ENCODE data around the gene ILKAP.

The ILKAP gene

DNA sequence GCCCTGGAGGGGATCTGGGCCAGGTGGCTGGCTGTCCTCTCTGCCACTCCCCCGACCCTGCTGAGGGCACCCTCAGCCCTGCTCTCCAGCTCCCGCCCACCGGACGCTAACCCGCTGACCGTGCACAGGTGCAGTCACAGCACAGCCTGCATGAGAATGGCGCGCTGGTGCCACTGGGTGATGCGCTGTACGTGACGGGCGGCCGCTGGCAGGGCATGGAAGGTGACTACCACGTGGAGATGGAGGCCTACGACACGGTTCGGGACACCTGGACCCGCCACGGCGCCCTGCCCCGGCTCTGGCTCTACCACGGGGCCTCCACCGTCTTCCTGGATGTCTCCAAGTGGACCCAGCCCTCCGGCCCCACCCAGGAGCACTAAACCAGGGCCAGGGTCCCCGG is 52.8 kb downstream of the ILKAP start:
- Histone ChIP-seq H3K27me3 (ENCODE audit: control insufficient read depth in 1 of 2, insufficient read depth in 2 of 2, low read length in 2 of 2) (no peaks in the 10 kb centered on the region), H3K4me3 (ENCODE audit: low read depth in 1 of 2, low read length in 2 of 2) (no peak overlapping the region), H3K9ac (ENCODE audit: low read depth in 1 of 2, low read length in 2 of 2) (no peak overlapping the region), H3K36me3 (ENCODE audit: control insufficient read depth in 1 of 2, insufficient read depth in 2 of 2, low read length in 2 of 2) (no peaks in the 10 kb centered on the region), H3K4me1 (ENCODE audit: control insufficient read depth in 1 of 2, insufficient read depth in 2 of 2, low read length in 2 of 2) (no peaks in the 10 kb centered on the region), H3K27ac (ENCODE audit: low read depth, low read length) (no peak overlapping the region), H3K9me3 (ENCODE audit: control insufficient read depth in 1 of 2, low read length in 2 of 2) (no peaks in the 10 kb centered on the region)

DNA sequence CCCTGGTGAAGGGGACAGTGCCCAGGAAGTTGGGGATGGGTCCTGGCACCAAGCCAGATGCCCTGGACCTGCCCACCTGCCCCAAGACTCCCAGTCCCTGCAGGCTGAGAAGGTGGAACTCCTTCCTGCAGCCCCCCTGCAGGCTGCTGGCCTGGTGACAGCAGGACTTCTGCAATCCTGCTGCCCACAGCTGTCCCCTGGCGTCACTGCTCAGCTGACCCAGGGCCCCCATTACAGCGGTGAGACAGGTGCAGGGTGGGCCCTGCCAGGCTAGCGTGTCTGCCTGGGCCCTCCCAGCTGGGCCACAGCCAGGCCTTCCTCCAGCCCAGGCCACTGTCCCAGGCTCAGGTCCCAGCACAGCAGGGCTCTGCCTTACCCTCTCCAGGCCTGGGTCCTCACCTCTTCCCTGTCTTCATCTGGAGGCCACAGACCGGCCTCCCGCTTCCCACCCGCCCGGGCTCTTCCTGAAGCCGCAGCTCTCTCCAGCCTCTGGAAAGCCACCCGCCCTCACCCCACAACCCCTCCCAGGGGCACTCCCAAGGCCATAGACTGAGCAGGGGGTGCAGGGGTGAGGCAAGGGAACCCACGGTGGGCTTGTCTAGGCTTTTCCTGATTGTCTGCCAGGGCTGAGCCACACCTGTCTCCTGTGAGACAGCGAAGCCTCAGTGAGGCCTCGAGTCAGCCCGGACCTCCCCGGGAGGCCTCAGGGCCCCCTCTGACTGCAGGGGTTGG is 53.5 kb downstream of the ILKAP start:
- no peaks in the 10 kb centered on the region for H3K27me3 ChIP-seq (ENCODE audit: control insufficient read depth in 1 of 2, insufficient read depth in 2 of 2, low read length in 2 of 2)
- no peaks in the 10 kb centered on the region for H3K9me3 ChIP-seq (ENCODE audit: control insufficient read depth in 1 of 2, low read length in 2 of 2)
- no peak overlapping the region for H3K27ac ChIP-seq (ENCODE audit: low read depth, low read length)
- H3K9ac ChIP-seq (ENCODE audit: low read depth in 1 of 2, low read length in 2 of 2), result no peak overlapping the region
- no peaks in the 10 kb centered on the region for H3K4me1 ChIP-seq (ENCODE audit: control insufficient read depth in 1 of 2, insufficient read depth in 2 of 2, low read length in 2 of 2)
- H3K4me3 ChIP-seq (ENCODE audit: low read depth in 1 of 2, low read length in 2 of 2), result no peak overlapping the region
- no peaks in the 10 kb centered on the region for H3K36me3 ChIP-seq (ENCODE audit: control insufficient read depth in 1 of 2, insufficient read depth in 2 of 2, low read length in 2 of 2)

DNA sequence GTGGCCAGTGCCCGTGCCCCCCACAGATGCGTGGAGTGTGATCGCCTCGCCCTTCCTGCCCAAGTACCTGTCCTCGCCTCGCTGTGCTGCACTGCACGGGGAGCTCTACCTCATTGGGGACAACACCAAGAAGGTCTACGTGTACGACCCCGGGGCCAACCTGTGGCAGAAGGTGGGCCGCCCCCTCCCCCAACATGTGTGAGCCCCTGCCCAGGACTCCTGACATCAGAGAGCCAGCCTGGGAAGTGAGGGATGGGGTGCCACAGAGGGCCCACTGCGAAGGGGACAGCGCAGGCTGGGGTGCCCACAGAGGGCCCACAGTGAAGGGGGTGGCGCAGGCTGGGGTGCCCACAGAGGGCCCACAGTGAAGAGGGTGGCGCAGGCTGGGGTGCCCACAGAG is 54.5 kb downstream of the ILKAP start:
- H3K4me3 ChIP-seq (ENCODE audit: low read depth in 1 of 2, low read length in 2 of 2), result no peak overlapping the region
- H3K4me1 ChIP-seq (ENCODE audit: control insufficient read depth in 1 of 2, insufficient read depth in 2 of 2, low read length in 2 of 2), result peaks cover 0 to under 1% of the 10 kb centered on the region in 2 donors
- no peaks in the 10 kb centered on the region for H3K36me3 ChIP-seq (ENCODE audit: control insufficient read depth in 1 of 2, insufficient read depth in 2 of 2, low read length in 2 of 2)
- H3K9ac ChIP-seq (ENCODE audit: low read depth in 1 of 2, low read length in 2 of 2), result no peak overlapping the region
- no peaks in the 10 kb centered on the region for H3K27me3 ChIP-seq (ENCODE audit: control insufficient read depth in 1 of 2, insufficient read depth in 2 of 2, low read length in 2 of 2)
- no peak overlapping the region for H3K27ac ChIP-seq (ENCODE audit: low read depth, low read length)
- no peaks in the 10 kb centered on the region for H3K9me3 ChIP-seq (ENCODE audit: control insufficient read depth in 1 of 2, low read length in 2 of 2)

DNA sequence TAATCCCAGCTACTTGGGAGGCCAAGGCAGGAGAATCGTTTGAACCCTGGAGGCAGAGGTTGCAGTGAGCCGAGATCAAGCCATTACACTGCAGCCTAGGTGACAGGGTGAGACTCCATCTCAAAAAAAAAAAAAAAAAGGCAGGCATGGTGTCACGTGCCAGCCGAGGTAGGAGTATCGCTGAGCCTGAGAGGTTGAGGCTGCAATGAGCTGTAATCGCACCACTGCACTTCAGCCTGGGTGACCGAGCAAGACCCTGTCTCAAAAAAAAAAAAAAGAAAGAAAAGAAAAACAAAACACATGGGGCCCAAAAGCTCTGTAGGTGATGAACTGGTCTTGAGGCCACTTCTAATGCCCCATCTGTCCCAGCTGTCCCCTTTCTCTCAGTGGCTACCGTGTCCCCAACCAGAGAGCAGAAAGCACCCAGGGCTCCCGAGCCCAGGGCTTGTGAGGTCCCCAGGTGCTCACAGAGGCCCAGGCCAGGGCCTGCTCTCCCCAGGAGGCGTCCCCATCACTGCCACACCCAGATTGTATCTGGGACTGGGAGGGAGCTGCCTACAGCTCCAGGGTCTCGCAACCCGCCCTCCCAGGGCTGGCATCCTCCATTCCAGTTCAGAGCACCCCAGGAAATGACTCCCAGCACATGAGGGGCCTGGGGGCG is 56.5 kb downstream of the ILKAP start:
- Histone ChIP-seq H3K4me1 (ENCODE audit: control insufficient read depth in 1 of 2, insufficient read depth in 2 of 2, low read length in 2 of 2) (peaks cover 14 to 18% of the 10 kb centered on the region in 2 donors), H3K9ac (ENCODE audit: low read depth in 1 of 2, low read length in 2 of 2) (no peak overlapping the region), H3K36me3 (ENCODE audit: control insufficient read depth in 1 of 2, insufficient read depth in 2 of 2, low read length in 2 of 2) (no peaks in the 10 kb centered on the region), H3K27me3 (ENCODE audit: control insufficient read depth in 1 of 2, insufficient read depth in 2 of 2, low read length in 2 of 2) (no peaks in the 10 kb centered on the region), H3K27ac (ENCODE audit: low read depth, low read length) (no peak overlapping the region), H3K4me3 (ENCODE audit: low read depth in 1 of 2, low read length in 2 of 2) (no peak overlapping the region), H3K9me3 (ENCODE audit: control insufficient read depth in 1 of 2, low read length in 2 of 2) (no peaks in the 10 kb centered on the region)

DNA sequence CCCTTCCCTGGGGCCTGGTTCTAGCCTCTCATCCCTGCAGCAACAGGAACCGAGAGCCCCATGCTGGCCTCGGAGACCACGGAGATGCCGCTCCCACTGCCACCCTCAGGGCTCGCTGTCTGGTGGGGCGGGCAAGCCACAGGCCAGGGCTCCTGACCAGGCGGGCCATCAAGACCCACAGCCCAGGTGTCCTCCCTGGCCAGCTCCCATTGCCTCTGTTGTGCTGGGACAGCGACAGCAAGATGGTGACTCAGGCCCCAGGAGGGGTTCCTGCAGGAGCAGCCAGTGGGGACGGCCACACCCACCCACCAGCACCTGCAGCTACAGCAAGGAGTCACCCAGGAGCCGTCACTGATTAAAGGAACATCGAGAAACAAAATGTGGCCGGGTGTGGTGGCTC is 57.6 kb downstream of the ILKAP start:
- Histone ChIP-seq H3K27me3 (ENCODE audit: control insufficient read depth in 1 of 2, insufficient read depth in 2 of 2, low read length in 2 of 2) (no peaks in the 10 kb centered on the region), H3K27ac (ENCODE audit: low read depth, low read length) (no peak overlapping the region), H3K4me1 (ENCODE audit: control insufficient read depth in 1 of 2, insufficient read depth in 2 of 2, low read length in 2 of 2) (peaks cover 22 to 30% of the 10 kb centered on the region in 2 donors), H3K9ac (ENCODE audit: low read depth in 1 of 2, low read length in 2 of 2) (no peak overlapping the region), H3K36me3 (ENCODE audit: control insufficient read depth in 1 of 2, insufficient read depth in 2 of 2, low read length in 2 of 2) (no peaks in the 10 kb centered on the region), H3K4me3 (ENCODE audit: low read depth in 1 of 2, low read length in 2 of 2) (no peak overlapping the region), H3K9me3 (ENCODE audit: control insufficient read depth in 1 of 2, low read length in 2 of 2) (no peaks in the 10 kb centered on the region)

DNA sequence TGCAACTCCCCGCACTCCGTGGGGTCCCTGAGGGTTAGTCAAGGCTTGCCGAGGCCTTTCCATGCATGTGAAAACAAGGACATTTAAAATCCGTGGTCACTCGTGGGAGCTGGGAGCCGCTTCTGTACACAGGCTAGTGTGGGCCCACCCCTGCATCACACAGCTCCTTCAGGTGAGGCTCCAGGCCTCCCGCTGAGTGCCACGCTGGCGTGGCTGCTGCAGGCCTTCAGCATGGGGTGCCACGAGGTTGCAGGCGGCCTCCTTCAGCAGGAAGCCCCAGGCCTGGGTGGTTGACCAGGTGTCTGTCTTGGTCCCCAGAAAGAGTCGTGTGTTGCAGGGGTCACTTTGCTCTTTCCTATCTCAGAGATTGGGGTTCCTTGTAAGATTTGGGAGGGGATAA is 58.4 kb downstream of the ILKAP start:
- Histone ChIP-seq H3K27ac (ENCODE audit: low read depth, low read length) (no peak overlapping the region), H3K4me1 (ENCODE audit: control insufficient read depth in 1 of 2, insufficient read depth in 2 of 2, low read length in 2 of 2) (peaks cover 22 to 32% of the 10 kb centered on the region in 2 donors), H3K4me3 (ENCODE audit: low read depth in 1 of 2, low read length in 2 of 2) (no peak overlapping the region), H3K27me3 (ENCODE audit: control insufficient read depth in 1 of 2, insufficient read depth in 2 of 2, low read length in 2 of 2) (no peaks in the 10 kb centered on the region), H3K9ac (ENCODE audit: low read depth in 1 of 2, low read length in 2 of 2) (no peak overlapping the region), H3K36me3 (ENCODE audit: control insufficient read depth in 1 of 2, insufficient read depth in 2 of 2, low read length in 2 of 2) (no peaks in the 10 kb centered on the region), H3K9me3 (ENCODE audit: control insufficient read depth in 1 of 2, low read length in 2 of 2) (no peaks in the 10 kb centered on the region)

DNA sequence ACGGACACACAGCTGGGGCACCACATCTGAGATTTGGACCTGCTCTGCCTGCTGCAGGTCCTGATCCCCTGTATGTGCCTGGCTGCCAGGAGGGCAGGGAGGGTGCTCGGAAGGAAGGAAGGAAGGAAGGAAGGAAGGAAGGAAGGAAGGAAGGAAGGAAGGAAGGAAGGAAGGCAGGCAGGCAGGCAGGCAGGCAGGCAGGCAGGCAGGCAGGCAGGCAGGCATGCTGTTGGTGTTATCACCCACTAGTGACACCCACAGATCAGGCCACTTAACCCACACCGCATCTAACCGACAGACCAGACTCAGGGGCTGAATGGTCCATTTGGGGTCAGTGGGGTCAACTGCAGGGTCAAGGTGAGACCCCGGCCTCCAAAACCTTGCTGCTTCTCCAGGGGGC is 59.2 kb downstream of the ILKAP start:
- no peak overlapping the region for H3K9ac ChIP-seq (ENCODE audit: low read depth in 1 of 2, low read length in 2 of 2)
- H3K27ac ChIP-seq (ENCODE audit: low read depth, low read length), result no peak overlapping the region
- no peaks in the 10 kb centered on the region for H3K27me3 ChIP-seq (ENCODE audit: control insufficient read depth in 1 of 2, insufficient read depth in 2 of 2, low read length in 2 of 2)
- no peak overlapping the region for H3K4me3 ChIP-seq (ENCODE audit: low read depth in 1 of 2, low read length in 2 of 2)
- no peaks in the 10 kb centered on the region for H3K9me3 ChIP-seq (ENCODE audit: control insufficient read depth in 1 of 2, low read length in 2 of 2)
- H3K4me1 ChIP-seq (ENCODE audit: control insufficient read depth in 1 of 2, insufficient read depth in 2 of 2, low read length in 2 of 2), result peaks cover 22 to 38% of the 10 kb centered on the region in 2 donors
- no peaks in the 10 kb centered on the region for H3K36me3 ChIP-seq (ENCODE audit: control insufficient read depth in 1 of 2, insufficient read depth in 2 of 2, low read length in 2 of 2)

DNA sequence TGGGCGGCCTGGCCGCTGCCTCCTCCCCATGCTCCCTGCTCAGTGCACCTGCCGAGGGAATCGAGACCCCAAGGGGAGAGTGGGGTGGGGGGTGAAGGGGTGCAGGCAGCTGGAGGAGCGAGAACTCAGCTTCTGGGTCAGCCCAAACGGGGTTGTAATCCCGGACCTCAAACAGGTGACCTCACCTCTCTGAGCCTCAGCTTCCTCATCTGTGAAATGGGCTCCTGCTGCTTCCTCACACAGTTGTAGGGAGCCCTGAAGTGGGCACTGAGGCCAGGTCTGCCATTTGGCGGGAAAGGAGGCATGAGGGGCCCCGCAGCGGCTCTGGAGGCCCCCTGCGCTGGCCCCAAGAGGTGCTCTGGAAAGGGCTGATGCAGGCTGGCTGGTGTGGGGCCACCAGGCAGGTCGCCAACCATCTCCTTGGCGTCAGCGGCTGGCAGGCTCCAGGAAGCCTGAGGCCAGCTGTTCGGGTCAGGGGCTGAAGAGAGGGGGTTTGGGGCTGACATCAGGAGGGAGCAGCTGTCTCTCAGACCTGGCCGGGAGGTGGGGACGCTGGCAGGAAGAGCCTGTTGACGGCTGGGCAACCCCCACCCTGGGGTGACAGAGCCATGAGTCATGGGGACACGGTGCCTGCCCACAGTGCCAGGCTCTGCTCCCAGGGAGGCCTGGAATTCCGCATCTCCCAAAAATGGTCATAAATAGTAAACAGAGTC is 60.1 kb downstream of the ILKAP start:
- H3K4me3 ChIP-seq (ENCODE audit: low read depth in 1 of 2, low read length in 2 of 2), result no peak overlapping the region
- H3K9me3 ChIP-seq (ENCODE audit: control insufficient read depth in 1 of 2, low read length in 2 of 2), result no peaks in the 10 kb centered on the region
- no peaks in the 10 kb centered on the region for H3K27me3 ChIP-seq (ENCODE audit: control insufficient read depth in 1 of 2, insufficient read depth in 2 of 2, low read length in 2 of 2)
- no peak overlapping the region for H3K27ac ChIP-seq (ENCODE audit: low read depth, low read length)
- H3K36me3 ChIP-seq (ENCODE audit: control insufficient read depth in 1 of 2, insufficient read depth in 2 of 2, low read length in 2 of 2), result no peaks in the 10 kb centered on the region
- peaks cover 22 to 38% of the 10 kb centered on the region in 2 donors for H3K4me1 ChIP-seq (ENCODE audit: control insufficient read depth in 1 of 2, insufficient read depth in 2 of 2, low read length in 2 of 2)
- no peak overlapping the region for H3K9ac ChIP-seq (ENCODE audit: low read depth in 1 of 2, low read length in 2 of 2)

DNA sequence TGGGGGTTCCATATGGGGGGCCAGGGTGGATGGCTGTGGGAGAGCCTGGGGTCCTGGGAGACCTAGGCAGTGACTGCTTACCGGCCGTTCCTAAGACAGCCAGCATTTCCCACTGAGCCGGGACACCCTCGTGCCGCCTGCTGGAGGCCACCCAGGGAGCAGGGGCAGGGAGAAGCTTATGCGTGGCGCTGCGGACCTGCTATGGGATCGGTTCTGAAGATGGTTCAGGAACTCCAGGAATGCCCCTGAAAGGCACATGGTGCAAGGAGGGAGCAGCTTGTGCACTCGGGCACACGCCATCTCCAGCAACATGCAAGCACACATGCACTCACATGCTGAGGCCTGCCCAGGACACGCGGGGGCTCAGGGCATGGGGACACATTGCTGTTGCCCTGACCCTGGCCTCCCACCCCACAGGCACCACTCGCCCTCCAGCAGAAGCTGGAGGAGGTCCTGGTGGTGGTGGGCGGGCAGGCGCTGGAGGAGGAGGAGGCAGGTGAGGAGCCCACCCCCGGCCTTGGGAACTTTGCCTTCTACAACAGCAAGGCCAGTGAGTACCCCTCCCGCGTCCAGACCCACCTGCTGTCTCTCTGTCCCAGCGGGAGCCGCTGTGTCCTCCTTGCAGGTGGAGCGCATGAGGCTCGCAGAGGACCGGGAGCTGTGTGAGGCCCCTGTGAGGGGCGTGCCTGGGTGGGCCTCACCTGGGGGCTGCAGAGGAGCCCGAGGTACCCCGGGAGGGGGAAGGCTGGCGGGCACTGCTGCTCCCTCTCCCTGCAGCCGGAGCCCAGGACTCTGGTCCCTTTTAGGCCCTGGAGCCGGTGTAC is 60.9 kb downstream of the ILKAP start:
- H3K4me1 ChIP-seq (ENCODE audit: control insufficient read depth in 1 of 2, insufficient read depth in 2 of 2, low read length in 2 of 2), result peaks cover 22 to 38% of the 10 kb centered on the region in 2 donors
- no peak overlapping the region for H3K27ac ChIP-seq (ENCODE audit: low read depth, low read length)
- no peaks in the 10 kb centered on the region for H3K36me3 ChIP-seq (ENCODE audit: control insufficient read depth in 1 of 2, insufficient read depth in 2 of 2, low read length in 2 of 2)
- no peak overlapping the region for H3K4me3 ChIP-seq (ENCODE audit: low read depth in 1 of 2, low read length in 2 of 2)
- H3K27me3 ChIP-seq (ENCODE audit: control insufficient read depth in 1 of 2, insufficient read depth in 2 of 2, low read length in 2 of 2), result no peaks in the 10 kb centered on the region
- H3K9ac ChIP-seq (ENCODE audit: low read depth in 1 of 2, low read length in 2 of 2), result no peak overlapping the region
- H3K9me3 ChIP-seq (ENCODE audit: control insufficient read depth in 1 of 2, low read length in 2 of 2), result no peaks in the 10 kb centered on the region
